Caco-2 (cell line): ENCODE measurements around the gene NCKAP5. TPM values are rescaled to one million over a fixed set of nuclear protein-coding genes. Genes with fewer than 3 reads are reported as not detected.

Experiments used
- BruUV-seq: library from RNA; stranded (reverse); fragments of 400-500 nt; replicated peaks from 2 replicates; lab custom pipeline; 2021; lab: Mats Ljungman, UMichigan
- CTCF ChIA-PET: fragments of 300-600 bp; sonication (Branson Sonifier 250); formaldehyde crosslinking; loops from one replicate; lab custom pipeline; 2022; ENCODE audit warnings: antibody characterized with exemption; lab: Charles Lee
- POLR2A ChIA-PET: fragments of 300-600 bp; sonication (Branson Sonifier 250); formaldehyde crosslinking; loops from one replicate; lab custom pipeline; 2022; ENCODE audit warnings: antibody characterized with exemption; lab: Charles Lee
- DNase-seq, 2 experiments: peaks; one replicate each; pipeline versions ENCODE4 v3.0.0 to v3.0.0-alpha.2; 2020 to 2022
- H3K27me3 ChIP-seq: replicated peaks from 2 replicates; pipeline ENCODE4 v1.6.0; 2011; ENCODE audit warnings: low read length; ENCODE audit not compliant: control insufficient read depth, insufficient read depth
- H3K36me3 ChIP-seq: 2 replicates; pipeline ENCODE4 v1.5.1; 2011; ENCODE audit warnings: low read length; ENCODE audit not compliant: control insufficient read depth, insufficient read depth
- H3K4me1 ChIP-seq: fragments of 250-450 bp; sonication (Bioruptor Pico); 2 replicates; pipeline ENCODE4 v1.5.1; 2020; ENCODE audit warnings: mild to moderate bottlenecking
- H3K4me3 ChIP-seq: 2 replicates; pipeline ENCODE4 v1.5.1; 2011; ENCODE audit warnings: low read depth, mild to moderate bottlenecking, control low read depth, low read length
- H3K9me3 ChIP-seq: fragments of 250-450 bp; sonication (Bioruptor Pico); 2 replicates; pipeline ENCODE4 v1.5.1; 2020; ENCODE audit warnings: mild to moderate bottlenecking, moderate library complexity
- H3K27ac Mint-ChIP-seq: one replicate; pipeline ENCODE4 v1.8.0; 2022; ENCODE audit warnings: mixed read lengths; ENCODE audit not compliant: unreplicated experiment
- H3K27me3 Mint-ChIP-seq: one replicate; pipeline ENCODE4 v1.8.0; 2022; ENCODE audit warnings: mixed read lengths; ENCODE audit not compliant: insufficient read depth, unreplicated experiment
- H3K36me3 Mint-ChIP-seq: one replicate; pipeline ENCODE4 v1.8.0; 2022; ENCODE audit warnings: mild to moderate bottlenecking, mixed read lengths; ENCODE audit not compliant: insufficient read depth, unreplicated experiment
- H3K4me1 Mint-ChIP-seq: one replicate; pipeline ENCODE4 v1.8.0; 2022; ENCODE audit warnings: low read depth, mixed read lengths; ENCODE audit not compliant: unreplicated experiment
- H3K4me3 Mint-ChIP-seq: one replicate; pipeline ENCODE4 v1.8.0; 2022; ENCODE audit warnings: mild to moderate bottlenecking, moderate library complexity, mixed read lengths; ENCODE audit not compliant: unreplicated experiment
- H3K9me3 Mint-ChIP-seq: one replicate; pipeline ENCODE4 v1.8.0; 2022; ENCODE audit warnings: mixed read lengths; ENCODE audit not compliant: unreplicated experiment
- intact Hi-C: fragments of 100-400 bp; cut with micrococcal nuclease; formaldehyde crosslinking; loops from one replicate; pipeline ENCODE4 v1.10.0; 2022; ENCODE audit not compliant: unreplicated experiment
- total RNA-seq: library from RNA; stranded (reverse); gene quantifications from 2 replicates; pipeline ENCODE4 v1.2.3, GENCODE V29; 2022
- TF ChIP-seq, protein P1 (sequence below), 2 experiments: fragments of 200-600 bp in 1 of 2; IDR thresholded peaks; 1 replicate in 1 of 2; 2 replicates in 1 of 2; pipeline versions ENCODE4 v1.5.1 to v1.8.0; 2011 to 2022; ENCODE audit warnings: antibody characterized with exemption in 1 of 2, control low read depth in 1 of 2, inconsistent platforms in 1 of 2, low read depth in 1 of 2, low read length in 1 of 2, mild to moderate bottlenecking in 1 of 2, moderate library complexity in 1 of 2; ENCODE audit not compliant: insufficient read depth in 1 of 2, severe bottlenecking in 1 of 2, unreplicated experiment in 1 of 2

NCKAP5 gene
- total RNA-seq, 1 experiment from 2014 or later: 3.8 TPM

DNA sequence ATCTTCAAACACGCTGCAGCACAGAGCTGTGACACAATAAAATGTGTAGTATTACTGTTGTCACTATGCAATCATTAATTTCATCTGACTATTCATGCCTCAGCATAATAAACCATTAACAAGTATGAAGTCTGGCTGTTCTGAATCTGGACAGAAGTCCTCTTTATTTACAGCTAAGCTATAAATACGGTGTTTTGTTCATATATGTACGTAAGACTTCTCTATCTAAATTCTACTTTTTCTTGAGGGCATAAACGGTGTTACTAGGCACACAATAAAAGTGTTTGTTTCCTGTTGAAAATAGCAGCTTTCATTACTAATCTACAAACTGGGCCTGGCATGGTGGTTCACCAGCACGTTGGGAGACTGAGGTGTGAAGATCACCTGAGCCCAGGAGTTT lies 443.8 kb downstream of the NCKAP5 start:
- no peaks in the 10 kb centered on the region for H3K36me3 Mint-ChIP-seq
- no peaks in the 10 kb centered on the region for H3K4me1 Mint-ChIP-seq
- POLR2A ChIA-PET: no interaction called here
- H3K27ac Mint-ChIP-seq: no peak overlapping the region
- no peak overlapping the region for H3K4me3 ChIP-seq
- no peaks in the 10 kb centered on the region for H3K36me3 ChIP-seq
- H3K4me1 ChIP-seq: no peaks in the 10 kb centered on the region
- no peak overlapping the region for H3K4me3 Mint-ChIP-seq
- intact Hi-C loops: no loop called here
- no peaks in the 10 kb centered on the region for H3K27me3 ChIP-seq
- no TSS peak for BruUV-seq
- TF ChIP-seq, protein P1, sequence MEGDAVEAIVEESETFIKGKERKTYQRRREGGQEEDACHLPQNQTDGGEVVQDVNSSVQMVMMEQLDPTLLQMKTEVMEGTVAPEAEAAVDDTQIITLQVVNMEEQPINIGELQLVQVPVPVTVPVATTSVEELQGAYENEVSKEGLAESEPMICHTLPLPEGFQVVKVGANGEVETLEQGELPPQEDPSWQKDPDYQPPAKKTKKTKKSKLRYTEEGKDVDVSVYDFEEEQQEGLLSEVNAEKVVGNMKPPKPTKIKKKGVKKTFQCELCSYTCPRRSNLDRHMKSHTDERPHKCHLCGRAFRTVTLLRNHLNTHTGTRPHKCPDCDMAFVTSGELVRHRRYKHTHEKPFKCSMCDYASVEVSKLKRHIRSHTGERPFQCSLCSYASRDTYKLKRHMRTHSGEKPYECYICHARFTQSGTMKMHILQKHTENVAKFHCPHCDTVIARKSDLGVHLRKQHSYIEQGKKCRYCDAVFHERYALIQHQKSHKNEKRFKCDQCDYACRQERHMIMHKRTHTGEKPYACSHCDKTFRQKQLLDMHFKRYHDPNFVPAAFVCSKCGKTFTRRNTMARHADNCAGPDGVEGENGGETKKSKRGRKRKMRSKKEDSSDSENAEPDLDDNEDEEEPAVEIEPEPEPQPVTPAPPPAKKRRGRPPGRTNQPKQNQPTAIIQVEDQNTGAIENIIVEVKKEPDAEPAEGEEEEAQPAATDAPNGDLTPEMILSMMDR (IDR thresholded peaks at IDR 0.05; ENCODE audit: insufficient read depth in 1 of 2, low read depth in 1 of 2, low read length in 1 of 2, severe bottlenecking in 1 of 2, unreplicated experiment in 1 of 2): no peak
- DNase-seq: no peak
- no peaks in the 10 kb centered on the region for H3K9me3 Mint-ChIP-seq
- H3K27me3 Mint-ChIP-seq: no peaks in the 10 kb centered on the region
- H3K9me3 ChIP-seq: no peaks in the 10 kb centered on the region
- CTCF ChIA-PET: no interaction called here

DNA sequence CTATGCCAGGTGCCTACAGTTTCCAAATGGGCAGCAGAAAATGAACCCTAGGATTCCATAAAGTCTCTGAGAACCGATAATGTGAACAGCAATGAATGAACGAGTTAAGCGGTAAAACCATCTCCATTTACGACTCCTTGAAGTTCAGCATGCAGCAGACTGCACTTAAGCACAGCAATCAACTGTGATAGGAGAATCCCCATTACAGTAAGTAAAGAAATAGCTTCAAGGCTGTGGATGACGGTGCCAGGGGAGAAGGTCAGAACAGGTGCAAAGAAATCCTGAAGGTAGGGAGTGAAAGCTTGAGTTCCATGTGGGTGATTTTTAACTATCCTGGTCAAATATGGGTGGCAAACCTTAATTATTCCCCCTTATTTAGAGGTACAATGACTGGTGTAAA lies 444.4 kb downstream of the NCKAP5 start:
- DNase-seq: no peak
- POLR2A ChIA-PET: no interaction called here
- CTCF ChIA-PET: no interaction called here
- Histone ChIP-seq H3K4me1 (no peaks in the 10 kb centered on the region), H3K4me3 (no peak overlapping the region), H3K36me3 (no peaks in the 10 kb centered on the region), H3K27me3 (no peaks in the 10 kb centered on the region), H3K9me3 (no peaks in the 10 kb centered on the region)
- H3K27me3 Mint-ChIP-seq: no peaks in the 10 kb centered on the region
- no TSS peak for BruUV-seq
- intact Hi-C loops: no loop called here
- H3K9me3 Mint-ChIP-seq: no peaks in the 10 kb centered on the region
- no peaks in the 10 kb centered on the region for H3K36me3 Mint-ChIP-seq
- H3K4me1 Mint-ChIP-seq: no peaks in the 10 kb centered on the region
- TF ChIP-seq, protein P1 (IDR thresholded peaks at IDR 0.05; ENCODE audit: insufficient read depth in 1 of 2, low read depth in 1 of 2, low read length in 1 of 2, severe bottlenecking in 1 of 2, unreplicated experiment in 1 of 2): no peak
- no peak overlapping the region for H3K27ac Mint-ChIP-seq
- no peak overlapping the region for H3K4me3 Mint-ChIP-seq

DNA sequence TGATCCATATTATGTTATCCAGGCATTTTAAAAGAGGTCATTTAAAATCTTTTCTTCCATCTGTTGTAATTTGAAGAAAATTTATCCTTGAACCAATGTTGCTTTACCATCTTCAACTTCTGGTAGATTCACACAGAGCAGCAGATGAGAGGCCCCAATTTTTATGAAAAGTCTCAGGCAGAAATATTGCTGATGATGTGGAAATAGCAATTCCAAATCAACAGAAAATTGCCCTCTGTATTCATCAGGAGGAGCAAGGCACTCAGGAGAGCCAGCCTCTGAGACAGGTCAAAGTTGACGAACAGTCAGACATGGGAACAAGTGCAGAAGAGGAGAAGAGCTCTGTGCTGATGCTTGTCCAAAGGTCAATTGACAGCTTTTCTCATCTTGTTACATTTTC lies 444.9 kb downstream of the NCKAP5 start:
- H3K27ac Mint-ChIP-seq: no peak overlapping the region
- H3K4me1 ChIP-seq: no peaks in the 10 kb centered on the region
- no peak overlapping the region for H3K4me3 ChIP-seq
- CTCF ChIA-PET: no interaction called here
- BruUV-seq: no TSS peak
- H3K4me3 Mint-ChIP-seq: no peak overlapping the region
- H3K4me1 Mint-ChIP-seq: no peaks in the 10 kb centered on the region
- POLR2A ChIA-PET: no interaction called here
- no peaks in the 10 kb centered on the region for H3K36me3 Mint-ChIP-seq
- H3K27me3 ChIP-seq: no peaks in the 10 kb centered on the region
- TF ChIP-seq, protein P1 (IDR thresholded peaks at IDR 0.05; ENCODE audit: insufficient read depth in 1 of 2, low read depth in 1 of 2, low read length in 1 of 2, severe bottlenecking in 1 of 2, unreplicated experiment in 1 of 2): no peak
- no peak for DNase-seq
- intact Hi-C loops: no loop called here
- no peaks in the 10 kb centered on the region for H3K36me3 ChIP-seq
- H3K9me3 Mint-ChIP-seq: no peaks in the 10 kb centered on the region
- H3K27me3 Mint-ChIP-seq: no peaks in the 10 kb centered on the region
- H3K9me3 ChIP-seq: no peaks in the 10 kb centered on the region
